GM23338 (cell line): Measurements from ENCODE around the gene RETNLB. TPM values are rescaled to one million over a fixed set of nuclear protein-coding genes. Genes with fewer than 3 reads are reported as not detected.

Source experiments
- ATAC-seq: fragments of 200-7000 bp; cut with Tn5 transposase; 3 replicates; pipeline ENCODE4 v1.9.1; 2020
- DNase-seq: peaks from one replicate; pipeline ENCODE4 v3.0.0-alpha.2; 2015; ENCODE audit warnings: low spot score
- H2AFZ ChIP-seq: fragments of 200-600 bp; sonication (generic); 2 replicates; pipeline ENCODE4 v1.8.0; 2016; ENCODE audit warnings: antibody characterized with exemption, mild to moderate bottlenecking, moderate library complexity
- H3F3A ChIP-seq: fragments of 200-600 bp; sonication (generic); replicated peaks from 2 replicates; pipeline ENCODE4 v1.8.0; 2017; ENCODE audit warnings: antibody characterized with exemption, mixed run types, low read depth
- H3K27ac ChIP-seq: fragments of 200-600 bp; sonication (generic); 2 replicates; pipeline ENCODE4 v1.6.1; 2016; ENCODE audit warnings: low read depth
- H3K27me3 ChIP-seq: fragments of 200-600 bp; sonication (generic); 2 replicates; pipeline ENCODE4 v1.8.0; 2016; ENCODE audit warnings: mild to moderate bottlenecking, mixed run types, moderate library complexity; ENCODE audit not compliant: insufficient read depth
- H3K36me3 ChIP-seq: fragments of 200-600 bp; sonication (generic); 2 replicates; pipeline ENCODE4 v1.8.0; 2016; ENCODE audit warnings: mild to moderate bottlenecking; ENCODE audit not compliant: insufficient read depth
- H3K4me1 ChIP-seq: fragments of 200-600 bp; sonication (generic); 2 replicates; pipeline ENCODE4 v1.8.0; 2016; ENCODE audit warnings: mild to moderate bottlenecking, moderate library complexity; ENCODE audit not compliant: insufficient read depth
- H3K4me2 ChIP-seq: fragments of 200-600 bp; sonication (generic); 2 replicates; pipeline ENCODE4 v1.7.1; 2017; ENCODE audit warnings: mixed run types
- H3K4me3 ChIP-seq: fragments of 200-600 bp; sonication (generic); 2 replicates; pipeline ENCODE4 v1.6.1; 2016; ENCODE audit warnings: mixed run types
- H3K79me2 ChIP-seq: fragments of 200-600 bp; sonication (generic); replicated peaks from 2 replicates; pipeline ENCODE4 v1.8.0; 2017; ENCODE audit warnings: mild to moderate bottlenecking; ENCODE audit not compliant: insufficient read depth
- H3K9me2 ChIP-seq: fragments of 200-600 bp; sonication (generic); 2 replicates; pipeline ENCODE4 v1.8.0; 2017; ENCODE audit not compliant: insufficient read depth
- H4K20me1 ChIP-seq: fragments of 200-600 bp; sonication (generic); replicated peaks from 2 replicates; pipeline ENCODE4 v1.8.0; 2017; ENCODE audit warnings: mild to moderate bottlenecking; ENCODE audit not compliant: insufficient read depth
- H3K27ac Mint-ChIP-seq: 2 replicates; pipeline ENCODE4 v1.8.0; 2020; ENCODE audit warnings: inconsistent platforms, mild to moderate bottlenecking, moderate library complexity, mixed read lengths
- H3K27me3 Mint-ChIP-seq: 3 replicates; pipeline ENCODE4 v1.8.0; 2022; ENCODE audit warnings: low read depth, mild to moderate bottlenecking, moderate library complexity, mixed read lengths, inconsistent platforms; ENCODE audit not compliant: insufficient read depth, poor library complexity
- H3K36me3 Mint-ChIP-seq: 3 replicates; pipeline ENCODE4 v1.8.0; 2021; ENCODE audit warnings: low read depth, mild to moderate bottlenecking, inconsistent platforms, moderate library complexity, mixed read lengths
- H3K4me1 Mint-ChIP-seq: 3 replicates; pipeline ENCODE4 v1.8.0; 2020; ENCODE audit warnings: mild to moderate bottlenecking, inconsistent platforms, mixed read lengths
- H3K4me3 Mint-ChIP-seq: 3 replicates; pipeline ENCODE4 v1.8.0; 2021; ENCODE audit warnings: moderate library complexity, mild to moderate bottlenecking, inconsistent platforms, mixed read lengths
- H3K9me3 Mint-ChIP-seq: 3 replicates; pipeline ENCODE4 v1.8.0; 2020; ENCODE audit warnings: moderate library complexity, mild to moderate bottlenecking, inconsistent platforms, mixed read lengths
- CREB1 ChIP-seq: fragments of 250-450 bp; sonication (Bioruptor Pico); IDR thresholded peaks from 2 replicates; pipeline ENCODE4 v1.5.0; 2020; ENCODE audit warnings: low read depth, mild to moderate bottlenecking, moderate library complexity
- EZH2phosphoT487 ChIP-seq: fragments of 200-600 bp; sonication (generic); IDR thresholded peaks from one replicate; pipeline ENCODE4 v1.8.1; 2018; ENCODE audit warnings: antibody characterized with exemption; ENCODE audit not compliant: unreplicated experiment
- JUNB ChIP-seq: IDR thresholded peaks from one replicate; pipeline ENCODE4 v1.6.1; 2016; ENCODE audit warnings: antibody characterized with exemption; ENCODE audit not compliant: unreplicated experiment
- NANOG ChIP-seq: IDR thresholded peaks from 2 replicates; pipeline ENCODE4 v1.6.1; 2016; ENCODE audit warnings: antibody characterized with exemption, borderline replicate concordance
- POLR2AphosphoS5 ChIP-seq: IDR thresholded peaks from 2 replicates; pipeline ENCODE4 v1.6.1; 2016; ENCODE audit warnings: antibody characterized with exemption, low read depth
- STAT1 ChIP-seq: IDR thresholded peaks from one replicate; pipeline ENCODE4 v1.6.1; 2016; ENCODE audit warnings: antibody characterized with exemption; ENCODE audit not compliant: unreplicated experiment
- ZNF114 ChIP-seq: fragments of 250-450 bp; sonication (Bioruptor Pico); IDR thresholded peaks from 2 replicates; pipeline ENCODE4 v1.5.0; 2020; ENCODE audit warnings: mild to moderate bottlenecking, moderate library complexity
- ZNF331 ChIP-seq: fragments of 250-450 bp; sonication (Bioruptor Pico); IDR thresholded peaks from 2 replicates; pipeline ENCODE4 v1.5.0; 2020; ENCODE audit warnings: low read depth, mild to moderate bottlenecking, moderate library complexity
- polyA plus RNA-seq: library from polyadenylated mRNA; unstranded; fragments of >200 nt; fragmentation: Nextera tagmentation; extraction: Ambion mirVana; gene quantifications from 2 replicates; pipeline ENCODE4 v1.2.1, GENCODE V29; 2016
- total RNA-seq: library from RNA; depleted of rRNA; stranded (reverse); fragments of >200 nt; shearing (Covaris generic); gene quantifications from 2 replicates; pipeline ENCODE4 v1.2.3, GENCODE V29; 2014
- TF ChIP-seq, protein P1 (sequence below): IDR thresholded peaks from one replicate; pipeline ENCODE4 v1.6.1; 2018; ENCODE audit warnings: antibody characterized with exemption; ENCODE audit not compliant: unreplicated experiment
- TF ChIP-seq, protein P2 (sequence below): IDR thresholded peaks from 2 replicates; pipeline ENCODE4 v1.6.1; 2016; ENCODE audit warnings: antibody characterized with exemption

The RETNLB gene
- total and polyA plus RNA-seq, 2 experiments from 2014 or later: not detected

DNA sequence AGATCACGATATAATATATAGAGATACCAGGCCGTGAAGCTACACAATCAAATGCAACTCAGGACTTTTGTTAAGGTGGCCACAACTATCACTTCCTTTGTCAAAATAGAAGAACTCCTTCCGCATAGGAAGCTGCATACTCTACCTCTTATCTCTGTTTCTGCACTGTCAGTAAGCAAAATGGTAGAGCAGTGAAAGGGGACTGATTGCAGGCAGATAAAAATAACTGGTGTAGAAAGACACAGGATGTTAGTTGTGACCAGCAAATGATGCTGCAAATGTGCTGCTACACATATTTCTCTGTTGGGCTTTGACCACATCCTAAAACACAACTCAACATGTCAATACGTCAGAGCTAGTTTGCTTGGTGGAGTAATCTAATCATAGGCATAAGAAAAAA, 49.1 kb upstream of the RETNLB start:
- no peaks in the 10 kb centered on the region for H3K36me3 Mint-ChIP-seq
- no peaks in the 10 kb centered on the region for H4K20me1 ChIP-seq

DNA sequence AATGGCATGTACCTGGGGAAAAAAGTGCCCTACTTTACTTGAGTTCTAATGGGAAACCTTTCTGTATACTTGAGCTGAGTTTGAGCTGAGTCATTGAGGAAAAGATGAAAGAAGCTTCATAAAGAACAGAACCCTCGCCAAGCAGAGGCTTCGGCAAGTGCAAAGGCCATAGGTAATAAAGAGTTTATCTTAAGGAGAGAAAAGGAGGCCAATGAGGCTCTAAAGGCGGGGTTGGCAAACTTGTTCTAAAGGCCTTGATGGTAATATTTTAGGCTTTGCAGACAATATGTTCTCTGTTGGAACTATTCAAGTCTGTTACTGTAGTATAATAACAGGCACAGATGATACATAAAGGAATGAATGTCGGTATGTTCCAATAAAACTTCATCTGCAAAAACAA, 47.8 kb upstream of the RETNLB start:
- Histone ChIP-seq H3K4me3 (no peak overlapping the region), H3K4me2 (no peak overlapping the region), H2AFZ (no peak overlapping the region; the same call in 1 of the 2 replicates), H3K27me3 (no peaks in the 10 kb centered on the region), H3K36me3 (no peaks in the 10 kb centered on the region), H3K79me2 (no peaks in the 10 kb centered on the region), H3K27ac (no peak overlapping the region), H4K20me1 (no peaks in the 10 kb centered on the region), H3K9me2 (no peaks in the 10 kb centered on the region), H3K4me1 (no peaks in the 10 kb centered on the region), H3F3A (no peaks in the 10 kb centered on the region)
- Mint-ChIP-seq H3K36me3 (no peaks in the 10 kb centered on the region), H3K9me3 (no peaks in the 10 kb centered on the region), H3K27ac (no peak overlapping the region), H3K27me3 (no peaks in the 10 kb centered on the region), H3K4me3 (no peak overlapping the region), H3K4me1 (no peaks in the 10 kb centered on the region)
- DNase-seq: no peak
- no peak for ATAC-seq
- no peak for TF ChIP-seq EZH2phosphoT487
- TF ChIP-seq JUNB: no peak
- no peak for TF ChIP-seq ZNF331
- no peak for TF ChIP-seq ZNF114 (CRISPR knock-in tag)
- TF ChIP-seq NANOG: no peak
- no peak for TF ChIP-seq POLR2AphosphoS5

More for the DNA sequence above, 49.1 kb upstream of the RETNLB start:
- Histone ChIP-seq H3K27ac (no peak overlapping the region), H3F3A (no peaks in the 10 kb centered on the region), H3K36me3 (no peaks in the 10 kb centered on the region), H3K4me2 (no peak overlapping the region), H2AFZ (no peak overlapping the region), H3K4me3 (no peak overlapping the region), H3K27me3 (no peaks in the 10 kb centered on the region), H3K9me2 (no peaks in the 10 kb centered on the region), H3K4me1 (no peaks in the 10 kb centered on the region), H3K79me2 (no peaks in the 10 kb centered on the region)
- ATAC-seq (no peak), DNase-seq (no peak)
- no peak overlapping the region for H3K4me3 Mint-ChIP-seq
- no peak for TF ChIP-seq NANOG
- TF ChIP-seq CREB1: no peak
- no peak for TF ChIP-seq ZNF331
- no peak for TF ChIP-seq ZNF114 (CRISPR knock-in tag)
- TF ChIP-seq, protein P1, sequence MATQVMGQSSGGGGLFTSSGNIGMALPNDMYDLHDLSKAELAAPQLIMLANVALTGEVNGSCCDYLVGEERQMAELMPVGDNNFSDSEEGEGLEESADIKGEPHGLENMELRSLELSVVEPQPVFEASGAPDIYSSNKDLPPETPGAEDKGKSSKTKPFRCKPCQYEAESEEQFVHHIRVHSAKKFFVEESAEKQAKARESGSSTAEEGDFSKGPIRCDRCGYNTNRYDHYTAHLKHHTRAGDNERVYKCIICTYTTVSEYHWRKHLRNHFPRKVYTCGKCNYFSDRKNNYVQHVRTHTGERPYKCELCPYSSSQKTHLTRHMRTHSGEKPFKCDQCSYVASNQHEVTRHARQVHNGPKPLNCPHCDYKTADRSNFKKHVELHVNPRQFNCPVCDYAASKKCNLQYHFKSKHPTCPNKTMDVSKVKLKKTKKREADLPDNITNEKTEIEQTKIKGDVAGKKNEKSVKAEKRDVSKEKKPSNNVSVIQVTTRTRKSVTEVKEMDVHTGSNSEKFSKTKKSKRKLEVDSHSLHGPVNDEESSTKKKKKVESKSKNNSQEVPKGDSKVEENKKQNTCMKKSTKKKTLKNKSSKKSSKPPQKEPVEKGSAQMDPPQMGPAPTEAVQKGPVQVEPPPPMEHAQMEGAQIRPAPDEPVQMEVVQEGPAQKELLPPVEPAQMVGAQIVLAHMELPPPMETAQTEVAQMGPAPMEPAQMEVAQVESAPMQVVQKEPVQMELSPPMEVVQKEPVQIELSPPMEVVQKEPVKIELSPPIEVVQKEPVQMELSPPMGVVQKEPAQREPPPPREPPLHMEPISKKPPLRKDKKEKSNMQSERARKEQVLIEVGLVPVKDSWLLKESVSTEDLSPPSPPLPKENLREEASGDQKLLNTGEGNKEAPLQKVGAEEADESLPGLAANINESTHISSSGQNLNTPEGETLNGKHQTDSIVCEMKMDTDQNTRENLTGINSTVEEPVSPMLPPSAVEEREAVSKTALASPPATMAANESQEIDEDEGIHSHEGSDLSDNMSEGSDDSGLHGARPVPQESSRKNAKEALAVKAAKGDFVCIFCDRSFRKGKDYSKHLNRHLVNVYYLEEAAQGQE: no peak
- no peak for TF ChIP-seq STAT1
- TF ChIP-seq EZH2phosphoT487: no peak
- TF ChIP-seq, protein P2, sequence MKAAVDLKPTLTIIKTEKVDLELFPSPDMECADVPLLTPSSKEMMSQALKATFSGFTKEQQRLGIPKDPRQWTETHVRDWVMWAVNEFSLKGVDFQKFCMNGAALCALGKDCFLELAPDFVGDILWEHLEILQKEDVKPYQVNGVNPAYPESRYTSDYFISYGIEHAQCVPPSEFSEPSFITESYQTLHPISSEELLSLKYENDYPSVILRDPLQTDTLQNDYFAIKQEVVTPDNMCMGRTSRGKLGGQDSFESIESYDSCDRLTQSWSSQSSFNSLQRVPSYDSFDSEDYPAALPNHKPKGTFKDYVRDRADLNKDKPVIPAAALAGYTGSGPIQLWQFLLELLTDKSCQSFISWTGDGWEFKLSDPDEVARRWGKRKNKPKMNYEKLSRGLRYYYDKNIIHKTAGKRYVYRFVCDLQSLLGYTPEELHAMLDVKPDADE: no peak
- no peak overlapping the region for H3K27ac Mint-ChIP-seq
- no peaks in the 10 kb centered on the region for H3K4me1 Mint-ChIP-seq
- H3K9me3 Mint-ChIP-seq: no peaks in the 10 kb centered on the region
- H3K27me3 Mint-ChIP-seq: no peaks in the 10 kb centered on the region
